ENCODE data around the gene VANGL2. TPM values are rescaled to one million over a fixed set of nuclear protein-coding genes. Genes with fewer than 3 reads are reported as not detected.

VANGL2 gene
- total and polyA plus RNA-seq, 9 of the 15 experiments (the other 6 are each of a cell fraction or from before 2014, with no cell fraction given): 0.28 to 4.0 (median 0.98) TPM

GRCh38 chr1:160400223-160400645 lies at the start of gene VANGL2 (continued):
- no peak for TF ChIP-seq ZNF609 (CRISPR knock-in tag; IDR thresholded peaks at IDR 0.05; ENCODE audit: borderline replicate concordance)
- TF ChIP-seq ZBTB8A (IDR thresholded peaks at IDR 0.05; ENCODE audit: partially characterized antibody): no peak
- TF ChIP-seq CGGBP1 (CRISPR knock-in tag; IDR thresholded peaks at IDR 0.05): peak; percentile 41; the same call in 1 of the 2 replicates
- no peak for TF ChIP-seq NR2C2 (CRISPR knock-in tag; IDR thresholded peaks at IDR 0.05)
- TF ChIP-seq NR2C2 (tag; IDR thresholded peaks at IDR 0.05): peak; percentile 25; the same call in 1 of the 2 replicates
- peak; percentile 100 for TF ChIP-seq SRSF1 (IDR thresholded peaks at IDR 0.05; ENCODE audit: low read depth, low read length)
- peak; percentile 38; the same call in 1 of the 2 replicates for TF ChIP-seq TFAP4 (CRISPR knock-in tag; IDR thresholded peaks at IDR 0.05; ENCODE audit: borderline replicate concordance)
- peak; percentile 35 for TF ChIP-seq PCBP2 (IDR thresholded peaks at IDR 0.05; ENCODE audit: low read depth, low read length, poor library complexity, severe bottlenecking)
- peak; percentile 86 for TF ChIP-seq SMAD4 (CRISPR knock-in tag; conservative IDR thresholded peaks at IDR 0.05)
- TF ChIP-seq ZNF445 (CRISPR knock-in tag; IDR thresholded peaks at IDR 0.05; ENCODE audit: low read depth): no peak
- TF ChIP-seq ZNF140 (CRISPR knock-in tag; IDR thresholded peaks at IDR 0.05): no peak
- peak; percentile 46 for TF ChIP-seq FIP1L1 (IDR thresholded peaks at IDR 0.05; ENCODE audit: low read depth, low read length, poor library complexity, severe bottlenecking)
- 0 out of 2 replicates have a peak, but pooled peaks have one; percentile 39 for TF ChIP-seq MIER1 (IDR thresholded peaks at IDR 0.05; ENCODE audit: low read depth)
- TF ChIP-seq HDAC2 (IDR thresholded peaks at IDR 0.05): peak; percentile 28; the same call in 1 of the 2 replicates
- peak; percentile 99 for TF ChIP-seq HNRNPK (IDR thresholded peaks at IDR 0.05; ENCODE audit: low read depth, low read length, poor library complexity, severe bottlenecking)
- TF ChIP-seq PHF20 (IDR thresholded peaks at IDR 0.05; ENCODE audit: partially characterized antibody): peak; percentile 13

All from K562 (cell line).